ENCODE results near the gene NATD1. TPM values are rescaled to one million over a fixed set of nuclear protein-coding genes. Genes with fewer than 3 reads are reported as not detected.

The NATD1 gene
- polyA plus RNA-seq, 2 of the 4 experiments (the other 2 are of a cell fraction), result 1.1 to 1.6 TPM

- DNase-seq (ENCODE audit: low read depth in 1 of 2, low spot score in 1 of 2) (no peak), ATAC-seq (no peak), FAIRE-seq (no peak)
- ChIA-PET POLR2A (no interaction called here), CTCF (interaction anchor here (0.5 to 2.5 kb wide), 8 partner anchors 11 to 1380 kb away, joined by 3 to 7 read pairs (median 3); partner anchors contain the start of gene USP22)
- H3K9me3 ChIP-seq, result no peaks in the 10 kb centered on the region
- H3K4me3 ChIP-seq, result no peak overlapping the region
- TF ChIP-seq RNF2 (IDR thresholded peaks at IDR 0.05; ENCODE audit: borderline replicate concordance, low read depth) (no peak), KDM1A (IDR thresholded peaks at IDR 0.05; ENCODE audit: low read depth) (no peak)
- H3K4me2 ChIP-seq, result no peak overlapping the region
- H3K4me1 ChIP-seq, result peaks cover 21% of the 10 kb centered on the region
- 94% methylated on average over 15 of the region's 15 CpGs for WGBS (ENCODE audit: missing lambda C conversion rate)
- H3K27ac ChIP-seq, result no peak overlapping the region
These were observed 42.7 kb downstream of the NATD1 start for GRCh38 chr17:21210411-21211076.

DNA sequence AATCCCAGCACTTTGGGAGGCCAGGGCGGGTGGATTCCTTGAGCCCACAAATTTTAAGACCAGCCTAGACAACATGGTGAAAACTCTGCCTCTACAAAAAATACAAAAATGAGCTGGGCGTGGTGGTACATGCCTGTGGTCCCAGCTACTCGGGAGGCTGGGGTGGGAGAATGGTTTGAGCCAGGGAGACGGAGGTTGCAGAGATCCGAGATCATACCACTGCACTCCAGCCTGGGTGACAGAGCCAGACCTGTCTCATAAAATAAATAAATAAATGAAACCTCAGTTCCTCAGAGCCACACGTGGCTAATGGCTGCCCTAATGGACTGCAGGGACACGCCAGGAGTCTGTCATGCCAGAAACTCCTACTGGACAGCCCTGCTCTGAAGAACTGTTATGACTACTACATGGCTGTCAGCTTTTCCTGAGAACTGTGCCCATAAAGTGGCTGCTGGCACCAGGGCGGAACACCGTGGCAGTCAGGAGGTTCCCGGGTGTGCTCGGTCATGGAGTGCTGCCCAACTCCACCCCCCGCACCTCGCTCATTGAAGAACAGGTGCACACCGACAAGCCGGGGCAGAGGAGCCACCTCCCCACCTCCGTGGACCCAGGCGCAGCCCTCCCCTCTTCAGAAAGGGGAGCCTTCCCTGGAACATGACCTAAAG is 43.6 kb downstream of the NATD1 start:
- no peak for DNase-seq (ENCODE audit: low read depth in 1 of 2, low spot score in 1 of 2)
- Histone ChIP-seq H3K4me3 (no peak overlapping the region), H3K27ac (no peak overlapping the region), H3K4me2 (no peak overlapping the region), H3K9me3 (no peaks in the 10 kb centered on the region), H3K4me1 (peaks cover 15% of the 10 kb centered on the region)
- ChIA-PET CTCF (interaction anchor here (1.2 kb wide), 1 partner anchor 71 kb away, joined by 3 read pairs; no protein-coding TSS in a partner anchor), POLR2A (no interaction called here)
- ATAC-seq, result no peak
- TF ChIP-seq POLR2AphosphoS2 (conservative IDR thresholded peaks at IDR 0.05; ENCODE audit: low read length) (no peak), KDM5A (IDR thresholded peaks at IDR 0.05) (no peak), KDM1A (IDR thresholded peaks at IDR 0.05; ENCODE audit: low read depth) (no peak), MAFK (IDR thresholded peaks at IDR 0.05; ENCODE audit: partially characterized antibody) (no peak), HDAC2 (IDR thresholded peaks at IDR 0.05) (no peak), CBX8 (IDR thresholded peaks at IDR 0.05) (no peak), POLR2A (IDR thresholded peaks at IDR 0.05; ENCODE audit: low read length) (no peak), EHMT2 (IDR thresholded peaks at IDR 0.05; ENCODE audit: low read depth) (no peak), SREBF2 (IDR thresholded peaks at IDR 0.05) (no peak), TP53 (CRISPR knock-in tag; IDR thresholded peaks at IDR 0.05) (no peak), RCOR1 (IDR thresholded peaks at IDR 0.05; ENCODE audit: low read depth, low read length) (no peak), HEYL (CRISPR knock-in tag; IDR thresholded peaks at IDR 0.05) (no peak), ZC3H11A (IDR thresholded peaks at IDR 0.05) (no peak)
- TF ChIP-seq, protein P1, sequence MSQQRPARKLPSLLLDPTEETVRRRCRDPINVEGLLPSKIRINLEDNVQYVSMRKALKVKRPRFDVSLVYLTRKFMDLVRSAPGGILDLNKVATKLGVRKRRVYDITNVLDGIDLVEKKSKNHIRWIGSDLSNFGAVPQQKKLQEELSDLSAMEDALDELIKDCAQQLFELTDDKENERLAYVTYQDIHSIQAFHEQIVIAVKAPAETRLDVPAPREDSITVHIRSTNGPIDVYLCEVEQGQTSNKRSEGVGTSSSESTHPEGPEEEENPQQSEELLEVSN (IDR thresholded peaks at IDR 0.05; ENCODE audit: borderline replicate concordance, low read depth), result no peak
- TF ChIP-seq, protein P2, sequence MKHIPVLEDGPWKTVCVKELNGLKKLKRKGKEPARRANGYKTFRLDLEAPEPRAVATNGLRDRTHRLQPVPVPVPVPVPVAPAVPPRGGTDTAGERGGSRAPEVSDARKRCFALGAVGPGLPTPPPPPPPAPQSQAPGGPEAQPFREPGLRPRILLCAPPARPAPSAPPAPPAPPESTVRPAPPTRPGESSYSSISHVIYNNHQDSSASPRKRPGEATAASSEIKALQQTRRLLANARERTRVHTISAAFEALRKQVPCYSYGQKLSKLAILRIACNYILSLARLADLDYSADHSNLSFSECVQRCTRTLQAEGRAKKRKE (CRISPR knock-in tag; IDR thresholded peaks at IDR 0.05; ENCODE audit: low read depth), result no peak
- TF ChIP-seq, protein P3, sequence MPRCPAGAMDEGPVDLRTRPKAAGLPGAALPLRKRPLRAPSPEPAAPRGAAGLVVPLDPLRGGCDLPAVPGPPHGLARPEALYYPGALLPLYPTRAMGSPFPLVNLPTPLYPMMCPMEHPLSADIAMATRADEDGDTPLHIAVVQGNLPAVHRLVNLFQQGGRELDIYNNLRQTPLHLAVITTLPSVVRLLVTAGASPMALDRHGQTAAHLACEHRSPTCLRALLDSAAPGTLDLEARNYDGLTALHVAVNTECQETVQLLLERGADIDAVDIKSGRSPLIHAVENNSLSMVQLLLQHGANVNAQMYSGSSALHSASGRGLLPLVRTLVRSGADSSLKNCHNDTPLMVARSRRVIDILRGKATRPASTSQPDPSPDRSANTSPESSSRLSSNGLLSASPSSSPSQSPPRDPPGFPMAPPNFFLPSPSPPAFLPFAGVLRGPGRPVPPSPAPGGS (IDR thresholded peaks at IDR 0.05), result no peak
- FAIRE-seq, result no peak
- 89% methylated on average over 17 of the region's 17 CpGs for WGBS (ENCODE audit: missing lambda C conversion rate)

DNA sequence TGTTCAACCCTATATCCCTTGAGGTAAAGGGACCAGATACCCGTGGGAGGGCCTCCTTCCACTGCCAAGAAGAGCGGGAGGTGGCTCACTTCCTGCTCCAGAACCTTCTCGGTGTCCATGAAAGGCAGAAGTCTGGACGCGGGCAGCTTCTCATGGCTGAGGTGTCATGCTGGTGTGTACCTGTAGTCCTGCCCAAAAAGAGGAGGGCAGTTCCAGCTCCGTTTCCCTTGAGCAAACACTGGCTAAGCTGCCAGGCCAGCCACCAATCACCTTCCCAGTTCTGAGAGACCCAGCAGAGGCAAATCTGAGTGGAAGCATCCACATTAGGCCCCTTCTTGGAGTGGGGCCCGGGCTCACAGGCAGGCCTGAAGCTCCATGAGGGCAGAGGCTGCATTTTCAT is 44.9 kb downstream of the NATD1 start:
- CTCF ChIA-PET, result interaction anchor here (1.4 kb wide), 1 partner anchor 16 kb away, joined by 6 read pairs; no protein-coding TSS in a partner anchor
- FAIRE-seq (no peak), DNase-seq (ENCODE audit: low read depth in 1 of 2, low spot score in 1 of 2) (no peak), ATAC-seq (no peak)
- Histone ChIP-seq H3K4me2 (no peak overlapping the region), H3K9me3 (no peaks in the 10 kb centered on the region), H3K27ac (no peak overlapping the region), H3K4me3 (no peak overlapping the region), H3K4me1 (peaks cover 15% of the 10 kb centered on the region)
- 78% methylated on average over 7 of the region's 7 CpGs for WGBS (ENCODE audit: missing lambda C conversion rate)
- POLR2A ChIA-PET, result no interaction called here
- TF ChIP-seq MYC (IDR thresholded peaks at IDR 0.05; ENCODE audit: borderline replicate concordance, low read length) (no peak), HEYL (CRISPR knock-in tag; IDR thresholded peaks at IDR 0.05) (no peak), ZFP36 (IDR thresholded peaks at IDR 0.05; ENCODE audit: borderline replicate concordance, partially characterized antibody) (no peak), GATA3 (IDR thresholded peaks at IDR 0.05; ENCODE audit: borderline replicate concordance) (no peak)

Data from A549 (cell line).